HepG2 (cell line): Measurements from ENCODE around the gene CDC42BPG. TPM values are rescaled to one million over a fixed set of nuclear protein-coding genes. Genes with fewer than 3 reads are reported as not detected.

Source experiments
- BRD4 ChIP-seq: sonication (generic); formaldehyde crosslinking; IDR thresholded peaks from 2 replicates; pipeline ENCODE4 v1.4.0; 2020; ENCODE audit warnings: missing genetic modification reagents
- CHD4 ChIP-seq: fragments of 200-600 bp; sonication (generic); IDR thresholded peaks from 2 replicates; pipeline ENCODE4 v1.7.0; 2017; ENCODE audit warnings: mild to moderate bottlenecking, low read length, borderline replicate concordance
- ELF3 ChIP-seq: IDR thresholded peaks from 2 replicates; pipeline ENCODE4 v1.6.1; 2016; ENCODE audit warnings: missing genetic modification reagents, missing compliant biosample characterization
- ERF ChIP-seq: IDR thresholded peaks from 2 replicates; pipeline ENCODE4 v1.6.1; 2018; ENCODE audit warnings: missing biosample characterization, missing genetic modification reagents
- ETV6 ChIP-seq: sonication (generic); formaldehyde crosslinking; conservative IDR thresholded peaks from 2 replicates; pipeline ENCODE4 v1.4.0; 2020; ENCODE audit warnings: missing genetic modification reagents
- GABPA ChIP-seq, 2 experiments: IDR thresholded peaks; 2 replicates each; pipeline ENCODE4 v1.6.1; 2011 to 2016; ENCODE audit warnings: low read depth in 2 of 2, low read length in 1 of 2, missing biosample characterization in 1 of 2, missing genetic modification characterization in 1 of 2
- GMEB1 ChIP-seq: sonication (generic); formaldehyde crosslinking; IDR thresholded peaks from 2 replicates; pipeline ENCODE4 v1.5.1; 2020; ENCODE audit warnings: missing genetic modification reagents, mild to moderate bottlenecking, borderline replicate concordance
- GPN1 ChIP-seq: sonication (generic); formaldehyde crosslinking; IDR thresholded peaks from 2 replicates; pipeline ENCODE4 v1.5.1; 2020; ENCODE audit warnings: missing genetic modification reagents, borderline replicate concordance
- HNRNPL ChIP-seq: fragments of 200-400 bp; formaldehyde crosslinking; IDR thresholded peaks from 2 replicates; pipeline ENCODE4 v1.6.1; 2017; ENCODE audit warnings: mild to moderate bottlenecking, low read depth, low read length
- MEIS1 ChIP-seq: sonication (generic); formaldehyde crosslinking; IDR thresholded peaks from 2 replicates; pipeline ENCODE4 v1.9.0; 2021; ENCODE audit warnings: mild to moderate bottlenecking, missing genetic modification reagents, moderate library complexity, borderline replicate concordance
- RCOR2 ChIP-seq: IDR thresholded peaks from 2 replicates; pipeline ENCODE4 v1.6.1; 2016; ENCODE audit warnings: missing biosample characterization, missing genetic modification reagents
- SALL1 ChIP-seq: sonication (generic); formaldehyde crosslinking; IDR thresholded peaks from 2 replicates; pipeline ENCODE4 v1.8.0; 2022; ENCODE audit warnings: mild to moderate bottlenecking, missing genetic modification reagents
- SP1 ChIP-seq, 2 experiments: fragments of 450-650 bp in 1 of 2; sonication (generic) in 1 of 2; formaldehyde crosslinking in 1 of 2; IDR thresholded peaks; 2 replicates each; pipeline versions ENCODE4 v1.4.0 to v1.6.1; 2016 to 2020; ENCODE audit warnings: missing genetic modification reagents in 1 of 2
- TAF15 ChIP-seq: fragments of 200-400 bp; formaldehyde crosslinking; IDR thresholded peaks from one replicate; pipeline ENCODE4 v1.6.1; 2018; ENCODE audit warnings: mild to moderate bottlenecking, low read depth, low read length; ENCODE audit not compliant: poor library complexity, severe bottlenecking
- ZBTB20 ChIP-seq: sonication (generic); formaldehyde crosslinking; IDR thresholded peaks from 2 replicates; pipeline ENCODE4 v1.8.1; 2023; ENCODE audit warnings: missing genetic modification reagents, low read depth, mild to moderate bottlenecking, borderline replicate concordance
- ZFP36L1 ChIP-seq: sonication (generic); formaldehyde crosslinking; IDR thresholded peaks from 2 replicates; pipeline ENCODE4 v1.8.0; 2022; ENCODE audit warnings: mild to moderate bottlenecking, missing genetic modification reagents, moderate library complexity
- ZFX ChIP-seq: sonication (generic); formaldehyde crosslinking; IDR thresholded peaks from 2 replicates; pipeline ENCODE4 v1.4.0; 2020; ENCODE audit warnings: mild to moderate bottlenecking, low read depth, missing genetic modification reagents, moderate library complexity
- ZNF33A ChIP-seq: sonication (generic); formaldehyde crosslinking; IDR thresholded peaks from 2 replicates; pipeline ENCODE4 v1.5.1; 2020; ENCODE audit warnings: missing genetic modification reagents, mild to moderate bottlenecking, moderate library complexity, borderline replicate concordance
- ZNF556 ChIP-seq: sonication (generic); formaldehyde crosslinking; IDR thresholded peaks from 2 replicates; pipeline ENCODE4 v1.4.0; 2020; ENCODE audit warnings: mild to moderate bottlenecking, missing genetic modification reagents, borderline replicate concordance
- ZNF574 ChIP-seq: sonication (generic); formaldehyde crosslinking; IDR thresholded peaks from 2 replicates; pipeline ENCODE4 v1.4.0; 2020; ENCODE audit warnings: missing genetic modification reagents
- ZNF691 ChIP-seq: sonication (generic); formaldehyde crosslinking; IDR thresholded peaks from 2 replicates; pipeline ENCODE4 v1.4.0; 2020; ENCODE audit warnings: missing genetic modification reagents, low read depth, mild to moderate bottlenecking, borderline replicate concordance
- ZNF704 ChIP-seq: sonication (generic); formaldehyde crosslinking; IDR thresholded peaks from 2 replicates; pipeline ENCODE4 v1.8.1; 2023; ENCODE audit warnings: mild to moderate bottlenecking, inconsistent platforms, moderate library complexity, missing genetic modification reagents, borderline replicate concordance
- ZNF724P ChIP-seq: sonication (generic); formaldehyde crosslinking; IDR thresholded peaks from 2 replicates; pipeline ENCODE4 v1.8.0; 2022; ENCODE audit warnings: missing genetic modification reagents, borderline replicate concordance
- polyA plus RNA-seq, 8 experiments: library from polyadenylated mRNA; depleted of rRNA in 3 of 8; stranded (reverse) in 7 of 8; unstranded in 1 of 8; fragments of >200 nt; fragmentation: Illumina TruSeq in 4 of 8; extraction: Trizol in 4 of 8; gene quantifications; 2 replicates each; pipeline versions ENCODE4 v1.2.1 to v1.2.3, GENCODE V29; 2011 to 2016; ENCODE audit warnings: low read depth in 4 of 8, missing spikeins in 1 of 8, mixed read lengths in 1 of 8; ENCODE audit not compliant: insufficient read depth in 1 of 8
- total RNA-seq, 5 experiments: library from RNA; depleted of rRNA; stranded (reverse); fragments of >200 nt; fragmentation: Illumina TruSeq; extraction: Trizol; gene quantifications; 2 replicates each; pipeline ENCODE4 v1.2.3, GENCODE V29; 2016; ENCODE audit warnings: low read depth in 1 of 5

The CDC42BPG gene
- total and polyA plus RNA-seq, 2 of the 13 experiments (the other 11 are each of a cell fraction or from before 2014, with no cell fraction given), result 0.55 to 1.4 TPM

- TF ChIP-seq ZNF574 (peak; percentile 61), SALL1 (CRISPR knock-in tag) (peak; percentile 31), GMEB1 (CRISPR knock-in tag) (peak; percentile 47; the same call in 1 of the 2 replicates), ETV6 (no peak), ZFX (CRISPR knock-in tag) (peak; percentile 39), RCOR2 (CRISPR knock-in tag) (no peak), CHD4 (no peak), ZFP36L1 (CRISPR knock-in tag) (no peak), ZNF691 (CRISPR knock-in tag) (peak; percentile 70; the same call in 1 of the 2 replicates), ZNF33A (CRISPR knock-in tag) (no peak), ZNF704 (CRISPR knock-in tag) (no peak), TAF15 (no peak), MEIS1 (CRISPR knock-in tag) (no peak), BRD4 (CRISPR knock-in tag) (no peak), HNRNPL (no peak), ERF (CRISPR knock-in tag) (no peak), ELF3 (CRISPR knock-in tag) (no peak), ZBTB20 (CRISPR knock-in tag) (no peak), GABPA (IDR thresholded peaks at IDR 0.05; ENCODE audit: low read depth, low read length) (peak; percentile 25; the same call in 1 of the 2 replicates), GABPA (CRISPR knock-in tag; IDR thresholded peaks at IDR 0.05; ENCODE audit: low read depth) (peak; percentile 68), GPN1 (CRISPR knock-in tag) (no peak), SP1 (IDR thresholded peaks at IDR 0.05) (no peak), SP1 (CRISPR knock-in tag; IDR thresholded peaks at IDR 0.05) (peak; percentile 5), ZNF556 (peak; percentile 89; the same call in 1 of the 2 replicates), ZNF724P (CRISPR knock-in tag) (no peak)
Measured at GRCh38 chr11:64844330-64845128, at the start of gene CDC42BPG (continued).
